NOMO-1 treated with dmso at 0.1 percent for 144 hours (cell line): ENCODE results near the gene CAMK1G.

Source experiments
- DNase-seq: peaks from one replicate; lab custom pipeline; 2025; ENCODE audit not compliant: unreplicated experiment; lab: John Stamatoyannopoulos, UW

CAMK1G gene

DNA sequence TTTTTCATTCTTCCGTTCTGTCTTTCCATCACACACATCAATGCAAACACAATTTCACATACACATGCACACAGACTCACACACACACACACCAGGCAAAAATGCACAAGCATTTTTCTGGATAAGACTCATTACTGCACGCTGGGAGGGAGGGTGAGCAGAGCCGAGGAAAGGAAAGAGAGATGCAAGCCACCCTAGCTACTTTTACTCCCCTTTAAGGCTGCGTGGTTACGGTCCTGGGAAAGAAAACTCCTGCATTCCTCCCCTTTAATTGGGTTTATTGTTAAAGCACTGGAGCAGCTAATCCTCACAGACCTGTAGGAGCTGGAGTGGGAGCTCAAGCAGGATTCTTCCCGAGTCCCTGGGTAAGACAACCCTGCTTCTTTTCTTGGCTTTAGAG is at the start of gene CAMK1G:
Gene CAMK1G (plus strand): TSS at position 307 of the 400 bp plus-strand sequence. CDS start 11,270 bp downstream, outside the sequence.
- DNase-seq, result no peak

- DNase-seq, result no peak
Measured at GRCh38 chr1:209534496-209535250, 48.8 kb upstream of the CAMK1G start.

GRCh38 chr1:209536843-209537242 is 46.7 kb upstream of the CAMK1G start:
- no peak for DNase-seq

GRCh38 chr1:209537336-209538114 is 46.0 kb upstream of the CAMK1G start:
- DNase-seq, result no peak

- DNase-seq, result no peak
Measured at GRCh38 chr1:209539576-209539975, 43.9 kb upstream of the CAMK1G start.

DNA sequence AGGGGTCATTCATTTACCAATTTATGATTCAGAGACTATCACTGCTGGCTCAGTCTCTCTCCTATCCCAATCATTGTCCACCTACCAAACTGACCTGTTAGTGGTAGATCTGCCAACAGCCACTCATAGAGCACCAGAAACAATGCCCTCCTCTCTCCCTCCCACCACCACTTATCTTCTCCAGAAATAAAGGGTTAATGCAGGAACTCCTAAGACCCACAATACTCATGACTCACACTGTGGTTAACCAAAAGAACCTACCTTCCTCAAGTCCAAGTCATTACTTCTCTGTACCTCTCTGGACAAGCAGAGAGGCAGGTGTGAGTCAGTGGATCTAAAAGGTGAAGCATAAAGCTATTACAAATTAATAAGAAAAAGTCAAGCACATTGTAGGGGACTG is 40.9 kb upstream of the CAMK1G start:
- no peak for DNase-seq

DNA sequence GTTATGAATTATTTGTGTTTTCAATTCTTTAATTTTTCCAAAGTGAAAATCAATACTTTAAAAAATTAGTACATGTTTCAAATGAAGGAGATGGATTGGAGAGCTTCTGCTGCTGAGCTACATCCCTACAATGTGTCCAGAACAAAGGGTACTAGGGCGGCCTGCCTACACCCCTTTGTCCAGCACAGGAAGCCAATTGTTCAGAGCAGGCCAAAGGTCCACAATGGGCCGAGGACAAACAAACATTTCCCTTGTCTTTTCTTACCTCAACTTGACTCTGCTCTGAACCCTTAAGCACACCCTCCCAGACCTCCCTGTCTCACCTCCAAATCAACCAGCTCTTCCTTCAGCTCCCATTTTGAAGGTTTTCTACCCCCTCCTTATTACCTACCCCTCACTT is 39.4 kb upstream of the CAMK1G start:
- DNase-seq, result no peak

DNA sequence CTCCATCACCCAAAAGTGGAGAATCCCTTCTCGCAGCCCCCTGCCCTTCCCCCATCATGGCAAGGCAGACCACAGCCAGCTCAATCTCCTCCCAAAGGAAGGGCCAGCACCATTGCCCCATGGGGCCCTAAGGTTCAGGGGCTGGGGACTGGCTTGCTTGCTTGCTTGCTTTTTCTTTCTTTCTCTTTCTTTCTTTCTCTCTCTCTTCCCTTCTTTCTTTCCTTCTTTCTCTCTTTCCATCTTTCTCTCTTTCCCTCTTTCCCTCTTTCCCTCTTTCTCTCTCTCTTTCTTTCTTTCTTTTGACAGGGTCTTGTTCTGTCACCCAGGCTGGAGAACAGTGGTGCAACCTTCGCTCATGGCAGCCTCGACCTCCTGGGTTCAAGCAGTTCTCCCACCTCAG is 38.1 kb upstream of the CAMK1G start:
- DNase-seq, result no peak

DNA sequence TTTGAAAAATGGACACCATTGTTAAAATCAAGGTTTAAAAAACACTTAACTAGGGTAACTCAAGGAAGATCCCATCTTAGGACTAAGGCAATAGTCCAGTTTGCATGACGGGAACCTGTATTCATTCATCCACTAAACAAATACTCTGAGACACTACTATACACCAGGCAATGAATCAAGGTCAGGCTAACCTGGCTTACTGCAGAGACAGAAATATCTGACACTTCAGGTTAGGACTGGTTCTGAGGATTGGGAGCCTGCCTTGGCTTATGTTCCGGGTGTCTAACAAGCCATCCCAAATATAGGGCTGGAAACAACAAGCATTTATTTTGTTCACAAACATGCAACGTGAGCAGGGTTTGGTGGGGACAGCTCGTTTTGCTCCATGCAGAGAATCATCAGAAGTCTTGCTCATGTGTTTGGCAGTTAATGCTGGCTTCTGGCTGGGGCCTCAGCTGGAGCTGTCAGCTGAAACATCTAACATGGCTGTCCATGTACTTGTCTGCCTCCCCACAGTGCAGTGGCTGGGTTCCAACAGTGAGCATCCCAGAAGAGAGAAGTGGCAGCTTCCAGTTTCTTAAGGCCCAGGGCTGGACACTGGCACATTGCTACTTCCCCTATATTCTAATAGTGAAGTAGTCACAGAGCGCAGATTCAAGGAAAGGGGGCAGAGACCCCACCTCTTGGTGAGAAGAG is 37.0 kb upstream of the CAMK1G start:
- DNase-seq, result no peak

- no peak for DNase-seq
Measured at GRCh38 chr1:209547626-209548025, 35.9 kb upstream of the CAMK1G start.

DNA sequence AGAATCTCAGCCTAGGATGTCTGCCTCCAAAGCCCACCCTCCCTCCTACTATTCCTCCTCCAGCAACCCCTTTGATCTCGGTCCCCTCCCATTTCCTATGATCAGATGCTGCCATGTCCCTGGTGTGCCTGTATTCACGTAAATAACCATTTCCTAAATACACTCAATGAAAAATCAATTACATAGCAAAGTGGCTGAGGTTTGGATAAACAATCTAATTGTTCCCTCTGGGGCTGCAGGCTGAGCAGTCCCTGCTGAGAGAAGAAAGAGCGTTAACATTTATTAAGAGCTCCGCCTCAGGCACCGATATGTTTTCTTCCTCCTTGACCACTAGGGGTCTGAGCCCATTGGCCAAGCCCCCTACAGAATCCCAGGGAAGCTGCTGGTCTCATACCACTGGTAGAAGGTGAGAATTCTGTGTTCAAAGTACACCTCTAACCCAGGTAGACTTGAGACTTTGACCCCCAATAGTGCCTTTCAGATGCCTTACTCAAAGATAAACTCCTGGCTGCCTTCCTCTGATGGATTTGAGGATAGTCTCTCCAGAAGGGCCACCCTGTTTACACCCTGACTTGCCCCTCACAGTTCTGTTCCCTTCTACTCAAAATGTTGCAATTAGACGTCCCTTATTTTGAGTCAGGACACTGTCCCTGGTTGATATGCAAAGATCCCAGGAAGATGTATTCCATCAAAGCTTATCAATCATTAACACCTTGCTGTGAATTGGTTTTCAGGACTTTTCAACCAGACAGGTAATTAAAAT is 33.9 kb upstream of the CAMK1G start:
- no peak for DNase-seq

DNA sequence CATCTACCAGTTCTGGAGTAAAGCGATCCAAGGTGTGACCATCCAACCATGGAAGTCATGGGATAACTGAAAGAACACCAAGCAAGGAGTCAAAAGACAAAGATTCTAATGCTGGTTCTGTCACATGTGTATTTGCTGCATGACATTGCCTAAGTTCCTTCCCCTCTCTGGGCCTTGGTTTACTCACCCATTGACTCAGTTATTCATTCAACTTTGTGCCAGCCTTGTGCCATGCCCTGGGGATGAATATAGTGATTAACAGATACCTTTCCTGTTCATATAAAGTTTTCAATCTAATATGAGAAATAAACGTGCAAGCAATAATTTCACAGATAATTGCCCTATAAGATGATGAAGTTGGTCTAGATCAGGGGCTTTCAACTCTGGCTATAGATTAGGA is 33.0 kb upstream of the CAMK1G start:
- DNase-seq, result no peak

GRCh38 chr1:209552406-209553264 is 30.9 kb upstream of the CAMK1G start:
- DNase-seq, result no peak

DNA sequence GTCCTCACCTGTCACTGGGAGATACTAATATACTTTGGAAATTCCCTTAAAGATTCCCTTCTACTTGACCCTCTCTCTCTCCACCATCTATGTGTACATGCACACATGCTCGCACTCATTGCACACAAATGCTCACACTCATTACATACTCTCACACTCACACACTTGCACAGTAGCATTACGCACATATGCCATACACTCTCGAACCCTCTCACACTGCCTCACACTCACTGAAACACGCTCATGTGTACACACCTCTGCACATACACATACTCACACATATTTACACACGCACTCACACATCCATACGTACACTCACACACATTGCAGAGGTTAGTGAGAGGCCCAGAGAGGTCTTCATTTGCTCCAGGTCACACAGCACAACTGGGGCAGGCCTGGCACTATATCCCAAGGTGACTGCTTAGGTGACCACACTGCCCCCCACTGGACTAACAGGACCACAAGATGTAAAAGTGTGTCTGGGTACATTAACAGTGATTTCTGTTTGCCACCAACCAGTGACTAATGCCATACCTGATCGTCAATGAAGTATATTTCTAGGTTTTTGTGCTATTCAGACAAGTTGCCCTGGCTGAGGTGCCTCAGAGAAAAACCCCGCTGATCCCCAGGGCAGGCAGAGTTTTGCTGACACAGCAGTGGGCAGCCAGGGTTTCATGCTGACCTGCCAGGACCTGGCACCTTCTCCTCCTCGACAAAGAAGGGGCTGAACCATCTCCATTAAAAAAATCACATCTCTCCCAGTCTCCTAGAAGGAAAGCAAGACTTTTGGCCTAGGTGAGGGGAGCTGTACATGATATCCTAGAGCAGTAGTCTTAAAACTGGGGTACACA is 28.5 kb upstream of the CAMK1G start:
- no peak for DNase-seq

DNA sequence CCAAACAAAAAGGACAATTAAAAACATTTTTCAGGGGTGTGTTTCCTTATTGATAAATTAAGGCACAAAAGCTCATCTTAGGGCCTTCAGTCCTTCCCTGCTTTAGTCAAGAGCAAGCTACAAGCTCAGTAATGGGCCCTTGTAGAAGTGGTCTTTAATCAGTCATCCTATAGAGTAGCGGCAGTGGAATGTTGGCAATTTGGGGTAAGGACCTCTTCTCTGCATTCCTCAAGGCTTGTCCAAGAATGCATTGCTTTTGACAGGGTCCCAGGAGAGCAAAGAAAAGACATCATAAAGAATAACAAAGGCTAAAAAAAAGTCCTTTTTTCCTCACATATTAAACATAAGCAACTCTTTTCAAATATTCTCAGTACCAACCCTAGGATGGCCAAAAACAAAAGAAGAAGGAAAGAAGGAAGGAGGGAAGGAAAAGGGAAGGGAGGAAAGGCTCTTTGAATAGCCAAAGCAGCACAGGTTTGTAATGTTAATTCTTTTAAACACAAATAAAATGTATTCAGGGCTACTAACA is 27.3 kb upstream of the CAMK1G start:
- no peak for DNase-seq

GRCh38 chr1:209557221-209557620 is 26.3 kb upstream of the CAMK1G start:
- no peak for DNase-seq

DNA sequence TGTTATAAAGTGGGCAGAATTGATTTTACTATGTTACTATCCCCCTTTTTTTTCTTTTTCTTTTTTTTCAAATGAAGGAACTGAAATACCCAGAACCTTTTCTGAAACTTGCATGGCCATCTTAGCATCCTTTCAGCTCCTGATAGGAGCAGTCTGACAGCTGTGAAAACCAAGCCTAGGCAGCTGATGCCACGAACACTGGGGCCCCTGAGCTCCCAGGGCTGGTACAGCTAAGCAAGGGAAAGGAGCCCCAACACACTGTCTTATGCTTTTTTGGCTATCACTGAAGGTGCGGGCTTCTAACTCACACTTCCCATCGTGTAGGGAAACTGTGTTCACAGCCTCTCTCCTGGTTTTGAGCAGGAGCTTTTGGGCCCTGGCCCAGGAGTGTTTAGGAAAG is 23.0 kb upstream of the CAMK1G start:
- no peak for DNase-seq

DNA sequence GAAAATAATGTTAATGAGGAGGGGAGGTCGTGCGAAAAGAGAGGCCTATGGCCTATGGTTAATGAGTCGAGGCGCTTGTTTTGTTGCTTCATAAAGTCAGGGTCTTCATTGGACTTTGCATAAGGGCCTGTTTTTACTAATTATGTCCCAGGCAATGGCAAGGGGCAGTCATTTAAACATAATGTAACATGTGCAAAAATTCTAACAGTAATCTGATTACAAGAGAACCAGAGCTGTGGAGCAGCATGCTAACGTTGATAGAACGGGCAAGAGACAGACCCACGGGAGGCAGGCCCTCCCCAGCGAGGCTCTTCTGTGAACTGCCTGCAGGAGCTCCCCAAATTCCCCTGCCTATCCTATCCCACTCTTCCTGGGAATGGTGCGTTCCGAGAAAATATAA is 22.6 kb upstream of the CAMK1G start:
- DNase-seq, result no peak

- no peak for DNase-seq
Measured at GRCh38 chr1:209561532-209561931, 22.0 kb upstream of the CAMK1G start.
